K562 (cell line): Measurements from ENCODE around the gene C11orf52. TPM values are rescaled to one million over a fixed set of nuclear protein-coding genes. Genes with fewer than 3 reads are reported as not detected.

Source experiments
- CREBBP ChIP-seq: IDR thresholded peaks from one replicate; pipeline ENCODE4 v1.6.1; 2012; ENCODE audit warnings: low read depth, mild to moderate bottlenecking, control low read depth, inconsistent platforms, low read length
- CTCF ChIP-seq, 3 experiments: IDR thresholded peaks in 2 of 3; conservative IDR thresholded peaks in 1 of 3; 2 replicates each; pipeline ENCODE4 v1.5.1; 2011 to 2012; ENCODE audit warnings: low read length in 3 of 3, mild to moderate bottlenecking in 3 of 3, control low read depth in 2 of 3, improper control_type of control experiment in 1 of 3, inconsistent platforms in 1 of 3, low read depth in 1 of 3, mixed read lengths in 1 of 3, moderate library complexity in 1 of 3; ENCODE audit not compliant: insufficient read depth in 2 of 3
- E2F5 ChIP-seq: sonication (generic); formaldehyde crosslinking; IDR thresholded peaks from 2 replicates; pipeline ENCODE4 v1.8.0; 2022; ENCODE audit warnings: mild to moderate bottlenecking, missing genetic modification reagents
- HMGN3 ChIP-seq: IDR thresholded peaks from 2 replicates; pipeline ENCODE4 v1.6.1; 2011; ENCODE audit warnings: borderline replicate concordance, low read depth, mild to moderate bottlenecking, mixed read lengths, low read length; ENCODE audit not compliant: insufficient read length; ENCODE audit errors: extremely low read depth
- JUN ChIP-seq, 2 experiments: sonication (generic) in 1 of 2; formaldehyde crosslinking in 1 of 2; IDR thresholded peaks; 2 replicates each; pipeline versions ENCODE4 v1.6.1 to v1.8.0; 2012 to 2022; ENCODE audit warnings: borderline replicate concordance in 2 of 2, mild to moderate bottlenecking in 2 of 2, improper control_type of control experiment in 1 of 2, low read depth in 1 of 2, low read length in 1 of 2, missing genetic modification reagents in 1 of 2
- KAT8 ChIP-seq: fragments of 450-650 bp; IDR thresholded peaks from 2 replicates; pipeline ENCODE4 v1.6.1; 2016; ENCODE audit warnings: low read depth, mild to moderate bottlenecking
- KLF13 ChIP-seq: fragments of 450-650 bp; IDR thresholded peaks from 2 replicates; pipeline ENCODE4 v1.6.1; 2016; ENCODE audit warnings: missing genetic modification characterization, low read depth, mild to moderate bottlenecking, missing compliant biosample characterization, moderate library complexity, borderline replicate concordance
- MYC ChIP-seq, 2 experiments: fragments of 250-450 bp in 1 of 2; sonication (Bioruptor Pico) in 1 of 2; IDR thresholded peaks; 2 replicates each; pipeline versions ENCODE4 v1.5.1 to v1.6.1; 2012 to 2021; ENCODE audit warnings: low read depth in 2 of 2, borderline replicate concordance in 1 of 2, improper control_type of control experiment in 1 of 2, low read length in 1 of 2, mild to moderate bottlenecking in 1 of 2, moderate library complexity in 1 of 2
- NCOA2 ChIP-seq, 2 experiments: fragments of 450-650 bp; IDR thresholded peaks; 2 replicates each; pipeline ENCODE4 v1.6.1; 2018; ENCODE audit warnings: mild to moderate bottlenecking in 2 of 2, moderate library complexity in 1 of 2; ENCODE audit not compliant: partially characterized antibody in 2 of 2
- NR0B1 ChIP-seq: fragments of 450-650 bp; IDR thresholded peaks from one replicate; pipeline ENCODE4 v1.6.1; 2018; ENCODE audit warnings: mild to moderate bottlenecking, moderate library complexity; ENCODE audit not compliant: partially characterized antibody
- SMAD2 ChIP-seq: fragments of 150-350 bp; IDR thresholded peaks from 2 replicates; pipeline ENCODE4 v1.6.1; 2014; ENCODE audit warnings: low read depth, mild to moderate bottlenecking, low read length
- STAT6 ChIP-seq: sonication (generic); formaldehyde crosslinking; IDR thresholded peaks from 2 replicates; pipeline ENCODE4 v1.8.1; 2023; ENCODE audit warnings: mild to moderate bottlenecking, missing genetic modification reagents
- ZEB2 ChIP-seq: fragments of 450-650 bp; IDR thresholded peaks from 2 replicates; pipeline ENCODE4 v1.6.1; 2016
- ZFPM2 ChIP-seq: fragments of 250-450 bp; sonication (Bioruptor Pico); IDR thresholded peaks from 2 replicates; pipeline ENCODE4 v1.5.1; 2022; ENCODE audit warnings: mild to moderate bottlenecking
- ZNF146 ChIP-seq: IDR thresholded peaks from one replicate; pipeline ENCODE4 v1.6.1; 2018; ENCODE audit warnings: missing compliant biosample characterization; ENCODE audit not compliant: unreplicated experiment
- ZNF263 ChIP-seq: sonication (generic); formaldehyde crosslinking; IDR thresholded peaks from 2 replicates; pipeline ENCODE4 v1.8.0; 2022; ENCODE audit warnings: mild to moderate bottlenecking, missing genetic modification reagents, borderline replicate concordance
- ZNF584 ChIP-seq: fragments of 200-800 bp; sonication (Bioruptor generic); IDR thresholded peaks from 2 replicates; pipeline ENCODE4 v1.6.1; 2016; ENCODE audit warnings: low read depth, mild to moderate bottlenecking, missing genetic modification characterization, missing compliant biosample characterization
- ZNF707 ChIP-seq: fragments of 250-450 bp; sonication (Bioruptor Pico); conservative IDR thresholded peaks from 2 replicates; pipeline ENCODE4 v1.8.0; 2022; ENCODE audit warnings: inconsistent platforms, mild to moderate bottlenecking, moderate library complexity
- polyA plus RNA-seq, 8 experiments: library from polyadenylated mRNA; depleted of rRNA in 4 of 8; stranded (reverse) in 5 of 8; unstranded in 3 of 8; fragments of >200 nt; fragmentation: Nextera tagmentation in 2 of 8; fragmentation: Illumina TruSeq in 1 of 8; extraction: Ambion mirVana in 2 of 8; extraction: Trizol in 1 of 8; gene quantifications; 2 replicates each; pipeline versions ENCODE4 v1.2.1 to v1.2.3, GENCODE V29; 2011 to 2014; ENCODE audit warnings: inconsistent platforms in 1 of 8, missing spikeins in 1 of 8
- total RNA-seq, 7 experiments: library from RNA; depleted of rRNA in 6 of 7; stranded (reverse); fragments of >200 nt in 6 of 7; fragmentation: Illumina TruSeq in 2 of 7; extraction: Trizol in 2 of 7; gene quantifications; 2 replicates each; pipeline versions ENCODE4 v1.2.1 to v1.2.3, GENCODE V29; 2011 to 2021; ENCODE audit warnings: low replicate concordance in 1 of 7

The C11orf52 gene
- total and polyA plus RNA-seq, 9 of the 15 experiments (the other 6 are each of a cell fraction or from before 2014, with no cell fraction given) = 0.29 to 2.9 (median 1.0) TPM

GRCh38 chr11:111870886-111871692, 47.6 kb upstream of the C11orf52 start, which contains the start of gene ALG9 (continued):
- no peak for TF ChIP-seq E2F5 (CRISPR knock-in tag)
- TF ChIP-seq KAT8 = no peak
- TF ChIP-seq MYC (IDR thresholded peaks at IDR 0.05; ENCODE audit: low read depth, low read length) = peak; percentile 61; the same call in 1 of the 2 replicates
- TF ChIP-seq MYC (CRISPR knock-in tag; IDR thresholded peaks at IDR 0.05; ENCODE audit: borderline replicate concordance, low read depth) = no peak
- TF ChIP-seq CREBBP = no peak
- peak; percentile 84; the same call in 1 of the 2 replicates for TF ChIP-seq KLF13 (tag)
- peak; percentile 94; the same call in 1 of the 2 replicates for TF ChIP-seq STAT6 (CRISPR knock-in tag)
- TF ChIP-seq ZNF584 (CRISPR knock-in tag) = no peak
- TF ChIP-seq CTCF (IDR thresholded peaks at IDR 0.05 in 2 of 3, conservative IDR thresholded peaks at IDR 0.05 in 1 of 3; ENCODE audit: insufficient read depth in 2 of 3, low read depth in 1 of 3, low read length in 3 of 3) = peak; percentile 24 to 60 (median 32); a peak in 3 of 6 replicates
- TF ChIP-seq ZFPM2 (CRISPR knock-in tag) = no peak
- TF ChIP-seq JUN (IDR thresholded peaks at IDR 0.05; ENCODE audit: borderline replicate concordance, low read depth, low read length) = no peak
- TF ChIP-seq JUN (CRISPR knock-in tag; IDR thresholded peaks at IDR 0.05; ENCODE audit: borderline replicate concordance) = no peak; the same call in 1 of the 2 replicates
- TF ChIP-seq ZNF707 (CRISPR knock-in tag) = no peak
- TF ChIP-seq ZNF146 = no peak
- TF ChIP-seq NCOA2 (IDR thresholded peaks at IDR 0.05; ENCODE audit: partially characterized antibody in 2 of 2) = no peak
- no peak for TF ChIP-seq NR0B1
- no peak for TF ChIP-seq SMAD2
- no peak for TF ChIP-seq ZEB2
- no peak for TF ChIP-seq ZNF263 (CRISPR knock-in tag)
- TF ChIP-seq HMGN3 = peak; percentile 69
